NCI-H1436 (cell line): Measurements from ENCODE around the gene MAS1.

Experiments used
- DNase-seq: peaks from one replicate; lab custom pipeline; 2025; lab: John Stamatoyannopoulos, UW

MAS1 gene

DNA sequence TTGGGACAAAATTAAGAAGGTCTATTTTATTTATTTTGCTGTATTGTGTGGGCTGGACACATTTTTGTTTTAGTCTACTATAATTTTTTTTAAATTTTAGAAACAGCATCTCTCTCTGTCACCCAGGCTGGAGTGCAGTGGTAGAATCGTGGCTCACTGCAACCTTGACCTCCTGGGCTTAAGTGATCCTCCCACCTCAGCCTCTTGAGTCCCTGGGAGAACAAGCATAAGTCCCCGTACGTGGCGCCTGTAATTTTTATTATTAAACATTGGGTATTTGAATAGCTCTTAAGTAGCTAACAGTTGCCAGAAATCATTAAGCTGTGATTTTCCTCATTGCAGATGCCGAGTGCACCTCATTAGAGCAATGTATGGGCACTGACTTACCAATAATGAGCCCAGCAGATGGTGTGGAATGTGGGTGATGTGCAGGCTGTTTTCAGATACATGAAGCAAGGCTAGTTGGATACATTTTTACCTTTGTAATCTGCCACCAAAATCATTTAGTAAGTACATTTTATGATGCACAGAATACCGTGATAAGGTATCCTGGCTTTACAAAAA is 10.3 kb upstream of the MAS1 start:
- DNase-seq, result no peak

DNA sequence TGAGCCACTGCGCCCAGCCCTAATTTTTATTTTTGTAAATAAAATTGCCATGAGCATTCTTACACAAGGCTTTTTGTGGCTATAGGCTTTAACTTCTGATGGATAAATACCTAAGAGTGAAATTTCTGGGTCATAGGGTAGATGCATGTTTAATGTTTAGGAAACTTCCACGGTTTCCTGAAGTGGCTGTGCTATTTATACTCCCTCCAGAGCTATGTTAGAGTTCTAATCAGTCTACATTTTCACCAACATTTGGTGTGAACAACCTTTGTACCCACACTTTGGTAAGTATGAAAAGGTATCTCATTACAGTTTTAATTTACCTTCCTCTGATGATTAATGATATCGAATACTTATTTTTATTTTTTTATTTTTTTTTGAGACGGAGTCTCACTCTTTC is 6.1 kb upstream of the MAS1 start:
- no peak for DNase-seq

DNA sequence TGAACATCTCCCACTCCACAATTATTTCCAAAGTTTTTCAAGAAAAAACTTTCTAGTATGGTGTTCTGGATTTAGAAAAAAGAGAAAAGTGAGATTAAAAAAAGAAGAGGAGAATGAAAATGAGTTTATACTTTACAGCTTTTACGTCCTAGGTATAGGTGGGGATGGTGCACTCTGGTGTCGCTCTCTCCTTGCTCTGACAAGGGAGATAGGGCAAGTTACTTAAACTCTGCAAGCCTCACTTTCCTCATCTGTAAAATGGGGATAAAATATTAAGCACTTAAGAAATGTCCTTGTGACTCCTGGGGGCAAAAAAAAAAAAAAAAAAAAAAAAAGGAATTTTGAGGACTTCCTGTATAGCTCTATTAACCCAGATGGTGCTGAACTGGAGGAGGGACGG is 4.5 kb upstream of the MAS1 start:
- no peak for DNase-seq

DNA sequence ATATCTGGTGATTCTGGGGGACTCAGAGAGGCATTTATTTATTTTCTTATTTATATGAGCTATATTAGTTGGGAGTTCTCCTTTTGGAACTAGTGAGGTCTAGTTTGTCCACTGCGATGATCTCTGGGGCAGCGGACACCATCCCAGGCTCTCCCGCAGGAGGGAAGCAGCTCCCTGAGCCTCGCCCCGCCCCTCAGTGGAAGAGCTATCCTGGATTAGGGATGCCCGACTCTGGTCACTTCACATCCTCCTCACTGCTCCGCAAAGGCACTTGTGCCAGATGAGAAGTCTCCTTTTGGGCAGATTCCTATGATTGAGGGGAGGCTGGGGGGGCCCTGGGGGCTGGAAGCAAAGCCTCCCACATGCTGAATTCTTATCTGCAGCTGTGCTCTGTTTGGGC is 3.6 kb upstream of the MAS1 start:
- no peak for DNase-seq

DNA sequence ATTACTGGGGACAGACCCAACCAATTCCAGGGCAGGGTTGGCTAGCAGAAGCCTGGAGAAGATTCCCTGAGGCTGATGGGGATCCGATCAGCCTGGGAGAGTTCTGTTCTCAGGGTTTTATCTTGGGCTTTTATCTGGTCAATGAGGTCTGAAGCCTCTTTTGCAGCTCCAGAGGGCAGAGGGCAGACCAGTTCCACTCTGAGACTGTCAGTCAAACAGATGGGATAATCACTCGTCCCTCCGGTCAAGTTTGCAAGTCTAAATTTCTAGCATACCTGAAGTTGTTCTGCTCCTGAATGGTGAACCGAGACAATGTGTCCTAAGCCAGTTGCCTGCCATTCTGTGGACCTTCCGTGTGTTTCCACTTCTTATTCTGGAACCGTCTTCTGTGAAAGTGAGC is 3.0 kb upstream of the MAS1 start:
- no peak for DNase-seq

DNA sequence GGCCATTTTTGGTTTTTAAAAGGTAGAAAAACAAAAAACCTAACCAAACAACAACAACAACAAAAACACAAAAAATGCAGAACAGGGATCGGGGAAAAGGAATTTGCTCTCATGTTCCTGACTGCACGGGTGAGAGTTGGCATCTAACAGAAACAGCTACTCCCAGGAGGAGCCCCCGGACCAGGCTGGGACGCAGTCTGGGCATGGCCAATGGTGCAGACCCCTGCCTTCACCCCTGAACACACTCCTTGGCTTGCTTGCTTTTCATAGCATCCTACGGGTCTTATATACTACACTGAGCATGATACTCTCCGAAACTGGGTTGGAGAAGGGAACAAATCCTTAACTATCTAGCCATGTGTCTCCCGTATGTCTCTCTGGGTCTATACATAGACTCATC is 587 bp upstream of the MAS1 start:
- DNase-seq, result no peak

DNA sequence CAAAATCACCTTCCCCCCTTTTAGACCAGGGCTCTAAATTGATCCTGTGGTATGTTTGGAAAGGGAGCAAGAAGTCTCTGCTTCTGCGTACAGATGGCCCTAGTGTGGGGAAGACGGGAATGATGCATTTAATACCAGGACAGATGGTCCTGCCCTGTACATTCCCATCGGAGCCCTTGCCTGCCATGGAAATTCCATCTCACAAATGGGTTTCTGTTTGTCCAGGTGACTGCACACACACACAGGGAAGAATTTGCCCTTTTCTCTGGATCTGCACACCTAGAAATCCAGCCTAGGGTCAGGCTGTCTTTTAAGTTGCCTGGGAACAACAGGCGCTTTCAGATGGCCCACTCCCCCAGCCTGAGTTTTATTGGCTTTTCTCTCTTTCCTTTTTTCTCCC is 1.3 kb downstream of the MAS1 start:
- DNase-seq, result no peak

DNA sequence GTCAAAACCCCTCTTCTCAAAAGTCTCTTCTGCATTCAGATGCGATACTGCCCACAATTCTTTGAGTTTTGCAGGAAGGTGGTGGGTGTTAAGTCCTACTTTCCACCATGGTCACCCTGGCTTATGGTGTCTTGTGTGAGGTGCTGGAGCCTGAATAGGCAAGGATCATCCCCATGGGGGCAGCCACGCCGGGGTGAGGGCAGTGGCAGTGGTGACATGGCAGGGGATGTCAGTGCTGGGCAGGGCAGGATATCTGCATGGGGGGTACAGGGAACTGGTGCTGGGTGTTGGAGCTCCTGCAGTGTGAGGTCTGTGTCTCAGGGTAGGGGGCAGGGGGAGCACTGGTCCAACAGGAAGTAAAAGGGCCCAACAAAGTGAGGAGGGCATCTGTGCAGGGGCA is 2.3 kb downstream of the MAS1 start:
- DNase-seq, result no peak

DNA sequence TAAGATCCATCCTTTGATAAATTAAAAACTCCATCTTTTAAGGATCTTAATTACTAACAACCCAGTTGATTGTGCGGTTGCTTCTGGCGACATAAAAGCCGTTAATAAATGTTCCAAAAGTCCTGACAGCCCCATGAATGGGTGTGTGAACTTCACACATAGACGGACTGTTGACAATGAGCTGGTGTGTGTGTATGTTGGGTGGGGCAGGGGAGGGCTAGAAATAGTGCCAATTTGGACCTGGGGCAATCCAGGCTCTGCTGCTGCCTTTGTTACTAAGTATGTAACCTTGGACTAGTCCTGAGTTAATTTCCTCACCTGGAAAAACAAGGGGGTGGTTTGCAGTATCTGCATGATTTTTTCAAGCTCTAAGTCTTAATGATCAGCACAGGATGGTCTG is 4.2 kb downstream of the MAS1 start:
- no peak for DNase-seq

DNA sequence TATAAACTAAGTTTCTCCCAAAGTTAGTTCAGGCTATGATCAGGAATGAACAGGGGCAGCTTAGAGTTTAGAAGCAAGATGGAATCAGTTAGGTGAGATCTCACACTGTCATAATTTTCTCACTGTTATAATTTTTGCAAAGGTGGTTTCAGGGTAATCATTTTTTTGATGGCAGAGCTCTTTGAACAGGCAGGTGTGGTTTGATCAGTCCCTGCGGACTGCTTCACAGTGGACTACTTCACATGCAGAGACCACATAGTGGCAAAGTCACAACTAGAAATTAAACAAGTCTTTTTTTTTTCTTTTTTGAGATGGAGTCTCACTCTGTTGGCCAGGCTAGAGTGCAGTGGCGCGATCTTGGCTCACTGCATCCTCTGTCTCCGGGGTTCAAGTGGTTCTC is 6.8 kb downstream of the MAS1 start:
- no peak for DNase-seq

DNA sequence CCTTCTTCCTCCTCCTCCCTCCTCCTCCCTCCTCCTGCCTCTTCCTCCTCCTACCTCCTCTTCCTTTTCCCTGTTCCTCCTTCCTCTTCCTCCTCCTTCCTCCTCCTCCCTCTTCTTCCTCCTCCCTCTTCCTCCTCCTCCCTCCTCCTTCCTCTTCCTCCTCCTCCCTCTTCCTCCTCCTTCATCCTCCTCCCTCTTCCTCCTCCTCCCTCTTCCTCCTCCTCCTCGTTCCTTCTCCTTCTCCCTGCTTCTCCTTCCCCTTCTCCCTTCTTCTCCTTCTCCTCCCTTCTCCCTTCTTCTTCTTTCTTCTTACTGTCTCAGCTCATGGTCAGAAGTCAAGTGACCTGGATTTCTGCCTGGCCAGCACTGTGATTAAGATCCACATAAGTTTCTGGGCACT is 7.7 kb downstream of the MAS1 start:
- DNase-seq, result no peak

DNA sequence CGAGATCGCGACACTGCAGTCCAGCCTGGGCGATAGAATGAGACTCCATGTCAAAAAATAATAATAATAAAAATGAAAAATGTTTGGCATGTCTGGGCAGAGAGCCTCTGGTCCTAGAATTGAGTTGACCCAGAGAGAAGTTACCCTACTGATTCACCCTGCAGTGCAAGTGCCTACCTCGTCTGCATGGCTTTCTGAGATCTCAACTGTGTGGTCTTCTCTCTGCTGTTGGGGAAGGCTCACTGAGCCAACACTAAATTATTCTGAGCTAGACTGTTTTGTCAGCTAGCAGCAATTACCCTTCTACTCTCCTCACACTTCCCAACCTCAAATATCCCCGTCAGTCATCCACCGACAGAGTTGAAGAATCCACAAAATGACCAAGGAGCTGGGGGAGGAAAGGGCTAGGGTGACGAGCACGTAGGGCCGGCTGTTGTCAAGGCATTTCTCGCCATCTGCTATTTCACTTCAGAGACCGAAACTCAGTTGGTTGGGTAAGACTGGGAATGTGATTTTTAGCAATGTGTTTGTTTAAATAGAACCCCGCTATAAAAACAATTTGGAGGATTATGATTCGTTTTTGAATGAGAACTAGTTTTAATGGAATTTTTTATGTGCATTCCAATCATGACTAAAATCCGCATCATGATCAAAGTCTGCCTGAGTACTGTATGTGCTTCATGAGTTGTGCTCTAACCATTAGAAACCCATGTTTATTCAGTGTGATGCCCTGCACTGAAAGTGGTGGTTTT is 9.4 kb downstream of the MAS1 start:
- DNase-seq, result no peak

DNA sequence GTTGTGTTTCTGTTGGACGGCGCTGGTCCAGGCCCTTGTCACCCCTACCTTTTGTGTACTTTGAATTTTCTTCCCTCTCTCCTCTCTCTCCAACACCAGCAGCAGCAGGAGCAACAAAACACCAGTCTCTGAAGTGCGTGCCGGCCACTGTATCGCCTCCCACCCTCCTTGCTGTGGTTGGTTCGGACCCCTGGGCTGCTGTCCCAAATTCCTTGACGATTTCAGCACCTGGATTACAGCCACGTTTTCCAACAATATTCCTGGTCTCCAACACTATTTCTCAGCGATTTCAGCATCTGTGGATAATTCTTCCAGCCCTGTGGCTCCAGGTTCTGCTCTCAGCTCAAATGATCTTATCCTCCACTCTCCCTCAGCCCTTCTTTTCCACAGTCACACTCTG is 11.8 kb downstream of the MAS1 start:
- no peak for DNase-seq

DNA sequence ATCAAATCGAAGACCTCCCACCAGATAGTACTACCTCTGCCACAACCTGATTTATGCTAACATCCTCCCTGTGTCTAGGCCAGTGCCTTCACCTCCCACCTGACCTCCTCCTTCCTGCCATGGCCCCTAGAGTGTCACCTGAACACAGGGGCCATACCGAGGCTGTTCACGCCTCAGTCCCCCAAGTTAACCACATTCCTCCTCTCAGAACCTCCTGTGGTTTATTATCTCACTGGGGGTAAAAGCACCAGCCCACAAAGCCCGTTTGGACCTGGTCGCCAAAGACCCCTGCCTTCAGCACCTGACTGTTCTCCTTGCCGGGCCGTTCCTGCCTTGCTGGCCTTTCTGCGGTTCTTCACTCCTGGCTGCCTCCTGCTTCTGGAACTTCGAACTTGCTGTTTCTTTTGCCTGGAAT is 13.7 kb downstream of the MAS1 start:
- DNase-seq, result no peak

DNA sequence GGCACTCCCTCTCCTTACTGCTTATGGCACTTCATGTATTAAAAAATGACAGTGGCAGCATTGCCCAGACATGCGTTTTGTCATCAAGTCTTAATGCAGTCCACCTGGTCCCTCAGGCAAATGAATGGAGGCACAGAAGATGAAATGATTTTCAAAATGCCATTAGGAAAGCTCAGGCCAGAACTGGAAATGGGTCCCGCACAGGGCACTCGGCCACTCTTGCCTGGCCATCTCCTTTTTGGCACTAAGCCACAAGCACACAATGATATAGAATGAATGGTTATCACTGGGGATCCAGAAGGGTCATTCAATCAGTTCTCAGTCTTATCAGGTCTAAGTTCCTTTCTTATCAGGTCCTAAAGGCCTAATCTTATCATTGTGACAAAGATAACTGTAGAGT is 15.6 kb downstream of the MAS1 start:
- DNase-seq, result no peak

DNA sequence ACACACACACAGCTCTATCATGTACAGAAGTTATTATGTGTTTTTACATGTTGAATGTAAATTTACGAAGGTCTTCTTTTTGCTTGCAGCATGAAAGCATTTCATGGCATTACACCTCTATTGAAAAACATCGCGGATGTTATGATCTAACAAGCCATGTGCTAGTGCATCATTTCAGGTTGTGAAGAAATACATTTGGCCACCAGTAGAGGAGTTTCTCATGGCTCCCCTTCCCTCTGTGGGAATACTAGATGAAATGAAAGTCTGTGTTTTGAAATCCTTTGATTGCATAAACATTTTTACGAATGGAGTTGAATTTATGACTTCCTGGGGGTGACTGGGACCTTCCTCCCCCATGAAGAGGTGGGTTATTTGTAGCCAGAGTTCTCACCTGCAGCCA is 17.7 kb downstream of the MAS1 start:
- no peak for DNase-seq

DNA sequence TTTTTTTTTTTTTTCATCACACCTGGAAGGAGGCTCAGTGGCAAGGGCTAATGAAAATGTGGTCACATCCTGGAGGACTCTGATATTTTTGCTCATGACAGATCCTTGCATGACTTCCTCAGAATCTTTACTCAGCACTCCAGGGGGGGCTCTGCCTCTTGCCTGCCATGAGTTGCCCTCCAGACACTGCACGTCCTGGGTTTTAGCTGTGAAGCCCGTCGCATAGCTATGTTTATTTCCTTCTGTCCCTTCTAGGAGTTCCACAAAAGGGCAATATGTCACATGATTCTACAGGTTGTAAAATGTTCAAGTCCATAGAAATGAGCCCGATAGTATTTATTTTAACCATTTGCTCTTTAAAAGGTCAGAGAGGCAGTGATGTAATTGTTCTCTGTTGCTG is 18.2 kb downstream of the MAS1 start:
- DNase-seq, result no peak

DNA sequence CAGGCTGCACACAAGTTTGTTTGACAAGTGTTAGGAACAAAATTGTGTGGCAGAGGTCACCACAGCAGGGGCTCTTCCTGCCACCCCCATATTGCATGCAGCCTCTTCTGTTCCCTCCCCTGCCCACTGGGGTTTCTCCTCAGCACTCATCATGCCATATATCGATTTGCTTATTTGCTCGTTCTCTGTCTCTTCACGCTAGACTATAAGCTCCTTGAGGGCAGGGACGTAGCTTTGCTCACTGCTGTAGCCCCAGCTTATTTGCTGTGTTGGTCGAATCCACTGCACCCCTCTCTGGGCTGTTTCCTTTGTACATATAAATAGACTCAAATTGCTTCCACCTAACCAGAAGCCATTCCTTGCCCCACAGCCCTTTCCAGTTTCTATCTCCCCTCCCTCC is 19.6 kb downstream of the MAS1 start:
- DNase-seq, result no peak

DNA sequence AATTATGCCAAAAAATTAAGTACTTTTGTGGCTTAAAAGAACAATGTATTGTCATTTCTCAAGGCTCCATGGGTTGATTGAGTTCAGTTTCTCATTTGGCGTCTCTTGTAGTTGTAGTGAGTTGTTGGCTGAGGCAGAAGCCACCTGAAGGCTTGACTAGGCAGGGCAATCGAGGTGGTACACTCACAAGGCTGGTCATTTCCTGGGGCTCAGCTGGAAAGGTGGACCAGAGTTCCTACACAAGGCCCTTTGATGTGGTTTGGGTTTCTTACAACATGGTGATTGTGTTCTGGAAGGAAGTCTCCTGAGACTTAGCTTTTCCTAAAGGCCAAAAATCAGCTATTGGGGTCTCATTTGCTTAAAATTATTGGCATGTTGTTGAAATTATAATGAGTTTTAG is 22.6 kb downstream of the MAS1 start:
- no peak for DNase-seq

DNA sequence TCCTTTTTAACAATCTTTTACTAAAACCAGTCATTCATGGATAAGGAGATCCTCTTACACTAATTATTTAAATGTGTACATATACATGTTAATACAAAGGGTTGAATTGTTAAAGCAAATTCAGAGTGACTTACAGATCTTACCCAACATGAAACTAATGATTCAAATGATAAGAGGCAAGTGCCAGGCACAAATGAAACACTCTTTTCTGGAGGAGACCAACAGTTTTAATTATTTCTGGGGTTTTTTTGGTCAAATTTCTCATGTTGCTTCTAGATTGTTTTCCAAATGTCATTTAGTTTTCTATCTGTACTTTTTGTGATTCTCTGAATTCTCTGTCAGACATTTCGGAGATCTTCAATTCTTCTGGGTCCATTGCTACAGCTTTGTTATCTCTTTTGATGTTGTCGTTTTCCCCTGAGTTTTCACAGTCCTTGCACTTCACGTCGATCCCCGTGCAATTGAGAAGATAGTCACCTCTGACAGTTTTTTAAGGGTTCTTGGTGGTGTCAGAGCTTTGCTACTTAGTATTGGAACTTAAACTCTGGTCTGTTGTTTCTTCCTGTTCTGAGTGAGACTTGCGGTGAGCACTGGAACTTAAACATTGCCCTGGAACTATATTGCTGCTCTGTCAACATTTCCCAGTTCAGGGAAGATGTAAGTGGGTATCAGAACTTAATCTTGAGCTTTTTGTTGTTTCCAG is 23.2 kb downstream of the MAS1 start:
- no peak for DNase-seq

DNA sequence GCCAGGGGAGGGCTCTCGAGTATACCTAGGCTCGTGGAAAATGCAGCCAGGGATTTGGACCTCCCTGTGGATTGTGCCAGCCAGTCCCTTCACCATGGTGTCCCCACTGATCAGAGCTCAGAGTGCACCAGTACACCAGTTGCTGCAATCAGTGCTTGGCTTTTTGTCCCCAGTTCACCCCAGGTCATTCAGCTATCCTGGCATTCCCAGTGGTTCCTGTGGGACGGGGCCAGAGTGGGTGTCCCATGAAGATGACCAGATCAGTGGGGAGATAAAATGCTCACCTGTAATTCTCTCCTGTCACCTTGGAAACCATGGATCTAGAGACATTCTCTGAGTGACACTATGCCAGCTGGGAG is 23.8 kb downstream of the MAS1 start:
- DNase-seq, result no peak

DNA sequence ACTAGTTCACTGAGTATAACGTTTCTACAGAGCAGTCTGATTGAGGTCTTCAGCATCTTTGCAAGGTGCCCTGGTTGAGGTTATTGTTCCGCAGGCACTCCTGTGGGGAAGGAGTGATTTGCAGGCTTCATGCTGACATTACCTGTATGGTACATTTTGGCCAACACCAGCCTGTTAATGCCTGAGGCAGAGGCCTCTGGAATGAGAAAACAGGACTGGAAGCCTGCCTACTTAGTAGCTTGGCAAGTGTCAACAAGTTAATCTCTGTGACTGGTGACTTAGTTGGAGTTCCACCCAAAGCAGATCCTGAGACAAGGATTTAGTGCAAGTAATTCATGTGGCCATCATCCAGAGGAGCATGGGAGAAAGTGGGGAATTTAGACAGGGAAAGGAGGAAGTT is 24.6 kb downstream of the MAS1 start:
- no peak for DNase-seq

DNA sequence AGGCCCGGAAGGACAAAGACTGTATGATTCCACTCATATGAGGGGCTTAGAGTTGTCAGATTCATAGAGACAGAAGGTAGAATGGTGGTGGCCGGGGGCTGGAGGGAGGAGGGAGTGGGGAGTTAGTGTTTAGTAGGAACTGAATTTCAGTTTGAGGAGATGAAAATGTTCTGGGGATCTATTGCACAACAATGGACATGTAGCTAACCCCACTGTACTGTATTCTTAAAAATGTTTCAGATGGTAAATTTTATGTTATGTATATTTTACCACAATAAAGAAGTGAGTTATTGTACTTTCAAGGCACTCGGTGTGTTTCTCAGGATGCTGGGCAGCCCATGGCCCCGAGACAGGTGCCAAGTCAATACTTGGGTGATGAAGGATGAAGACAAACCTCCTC is 25.4 kb downstream of the MAS1 start:
- no peak for DNase-seq

DNA sequence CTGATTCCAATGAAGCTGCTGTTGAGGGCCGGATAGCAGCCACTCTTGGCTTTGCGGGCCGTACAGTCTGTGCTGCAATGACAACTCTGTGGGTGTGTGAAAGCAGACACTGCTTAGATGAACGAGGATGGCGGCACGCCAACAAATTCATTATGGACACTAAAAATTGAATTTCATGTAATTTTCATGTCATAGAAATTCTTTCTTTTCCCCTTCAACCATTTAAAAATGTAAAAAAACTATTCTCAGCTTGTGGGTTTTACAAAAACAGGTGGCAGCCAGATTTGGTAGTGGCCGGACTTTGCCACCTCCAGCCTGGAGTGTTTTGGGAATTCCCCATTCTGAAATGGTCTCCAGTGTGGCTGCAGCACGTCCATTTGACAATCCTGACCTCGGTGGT is 26.0 kb downstream of the MAS1 start:
- no peak for DNase-seq
